Measurements from ENCODE around the gene ACSM6.
"Not testable (repeated sequence)": the region's sequence is repeated elsewhere in the genome, so short reads cannot be mapped to it uniquely, and the experiment has no call there.

Gene ACSM6

DNA sequence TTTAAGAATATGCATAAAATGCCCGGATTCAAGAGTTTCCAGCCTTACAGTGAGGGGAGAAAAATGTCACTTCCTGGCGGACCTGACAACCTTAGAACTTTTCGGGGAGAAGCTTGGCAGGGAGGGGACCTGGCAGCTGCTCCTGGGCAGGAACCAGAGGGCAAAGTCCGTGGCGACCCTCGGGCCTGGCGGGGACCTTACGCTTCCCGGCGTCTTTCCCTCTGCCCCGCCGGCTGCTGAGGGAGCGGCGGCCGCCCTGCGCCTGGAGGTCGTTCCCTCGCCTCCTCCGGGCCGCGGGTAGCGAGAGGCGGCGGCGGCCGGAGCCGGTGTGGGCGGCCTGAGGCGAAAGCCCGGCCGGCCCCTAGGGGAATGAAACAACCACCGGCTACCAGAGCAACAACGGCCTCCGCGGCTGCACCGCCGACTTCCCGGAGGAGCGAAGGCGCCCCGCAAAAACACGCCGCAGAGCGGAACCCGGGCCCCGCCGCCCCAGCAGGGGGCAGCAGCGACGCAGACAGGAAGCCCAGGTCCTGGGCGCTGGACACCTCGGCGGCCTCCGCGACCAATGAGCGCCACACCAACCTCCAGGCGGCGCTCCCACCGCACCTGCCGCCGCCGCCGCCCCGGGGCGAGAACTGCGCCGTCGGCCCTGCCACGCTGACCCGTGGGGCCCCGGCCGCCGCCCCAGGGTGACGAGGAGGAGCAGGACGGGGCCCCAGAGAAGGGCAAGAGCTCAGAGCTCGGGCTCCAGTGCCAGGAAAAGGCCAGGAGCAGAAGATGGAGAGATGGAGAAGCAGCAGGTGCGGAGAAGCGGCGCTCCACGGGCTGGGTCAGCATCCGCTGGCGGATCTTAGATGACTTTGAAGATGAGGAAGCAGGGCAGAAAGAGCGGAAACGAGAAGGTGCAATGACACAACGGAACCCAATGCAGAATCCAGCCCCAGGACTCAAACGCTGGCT lies 10.5 kb upstream of the ACSM6 start:
- H3K4me3 Mint-ChIP-seq: peak overlapping the region; percentile 85 to 92 (median 85)
- H3K4me1 Mint-ChIP-seq: no peaks in the 10 kb centered on the region
- H3K36me3 Mint-ChIP-seq (ENCODE audit: low read depth): no peaks in the 10 kb centered on the region
- TF ChIP-seq, protein P1, sequence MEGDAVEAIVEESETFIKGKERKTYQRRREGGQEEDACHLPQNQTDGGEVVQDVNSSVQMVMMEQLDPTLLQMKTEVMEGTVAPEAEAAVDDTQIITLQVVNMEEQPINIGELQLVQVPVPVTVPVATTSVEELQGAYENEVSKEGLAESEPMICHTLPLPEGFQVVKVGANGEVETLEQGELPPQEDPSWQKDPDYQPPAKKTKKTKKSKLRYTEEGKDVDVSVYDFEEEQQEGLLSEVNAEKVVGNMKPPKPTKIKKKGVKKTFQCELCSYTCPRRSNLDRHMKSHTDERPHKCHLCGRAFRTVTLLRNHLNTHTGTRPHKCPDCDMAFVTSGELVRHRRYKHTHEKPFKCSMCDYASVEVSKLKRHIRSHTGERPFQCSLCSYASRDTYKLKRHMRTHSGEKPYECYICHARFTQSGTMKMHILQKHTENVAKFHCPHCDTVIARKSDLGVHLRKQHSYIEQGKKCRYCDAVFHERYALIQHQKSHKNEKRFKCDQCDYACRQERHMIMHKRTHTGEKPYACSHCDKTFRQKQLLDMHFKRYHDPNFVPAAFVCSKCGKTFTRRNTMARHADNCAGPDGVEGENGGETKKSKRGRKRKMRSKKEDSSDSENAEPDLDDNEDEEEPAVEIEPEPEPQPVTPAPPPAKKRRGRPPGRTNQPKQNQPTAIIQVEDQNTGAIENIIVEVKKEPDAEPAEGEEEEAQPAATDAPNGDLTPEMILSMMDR (IDR thresholded peaks at IDR 0.05; ENCODE audit: unreplicated experiment in 3 of 3): peak; percentile 97 to 100 (median 98)
- H3K27ac Mint-ChIP-seq: peak overlapping the region; percentile 68 to 90 (median 84)
- peaks cover 13% of the 10 kb centered on the region for H3K27me3 Mint-ChIP-seq (ENCODE audit: low read depth)
- H3K9me3 Mint-ChIP-seq: no peaks in the 10 kb centered on the region

DNA sequence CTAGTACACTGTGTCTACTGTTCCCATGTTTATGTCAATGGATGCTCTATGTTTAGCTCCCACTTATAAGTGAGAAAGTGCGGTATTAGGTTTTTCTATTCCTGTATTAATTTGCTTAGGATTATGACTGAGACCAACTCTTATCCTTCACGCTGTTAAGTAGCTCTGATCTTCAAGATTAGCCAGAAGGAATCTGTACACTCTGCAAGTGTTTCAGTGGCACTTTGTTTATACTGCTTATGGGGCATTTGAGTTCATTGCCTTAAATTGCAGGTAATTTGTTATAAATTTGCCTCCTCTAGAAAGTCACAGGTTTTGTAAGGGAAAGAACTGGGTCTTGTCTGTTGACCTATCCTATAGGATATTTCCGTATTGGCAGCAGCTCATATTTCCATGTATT lies 6.4 kb upstream of the ACSM6 start:
- Mint-ChIP-seq H3K27me3 (ENCODE audit: low read depth) (peaks cover 14% of the 10 kb centered on the region), H3K4me1 (no peaks in the 10 kb centered on the region)

DNA sequence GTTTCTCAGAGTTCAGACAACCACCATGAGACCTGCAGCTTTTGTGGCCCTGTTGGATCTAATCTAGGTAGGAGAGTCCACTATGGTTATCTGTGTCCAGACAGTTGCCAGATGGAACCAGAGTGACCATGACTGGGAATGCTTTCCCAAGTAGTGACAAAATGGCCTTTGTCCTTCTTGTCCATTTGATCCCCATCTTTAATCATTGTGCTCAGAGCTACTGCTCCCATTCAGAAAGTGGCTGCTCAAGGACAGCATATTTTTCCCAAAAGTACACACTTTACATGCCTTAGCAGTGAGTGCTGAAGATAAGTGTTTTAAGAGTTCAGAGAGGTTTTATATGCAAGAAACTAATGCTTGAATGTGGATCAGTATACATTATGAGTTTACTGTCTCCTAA lies 5.4 kb upstream of the ACSM6 start:
- Mint-ChIP-seq H3K4me1 (no peaks in the 10 kb centered on the region), H3K27me3 (ENCODE audit: low read depth) (peaks cover 17% of the 10 kb centered on the region), H3K9me3 (no peaks in the 10 kb centered on the region), H3K36me3 (ENCODE audit: low read depth) (no peaks in the 10 kb centered on the region), H3K27ac (no peak overlapping the region), H3K4me3 (no peak overlapping the region)
- TF ChIP-seq, protein P1 (IDR thresholded peaks at IDR 0.05; ENCODE audit: unreplicated experiment in 3 of 3): no peak

More for the DNA sequence above, 6.4 kb upstream of the ACSM6 start:
- Mint-ChIP-seq H3K4me3 (peak overlapping the region in 1 of 3 experiments; percentile 4), H3K27ac (no peak overlapping the region), H3K9me3 (no peaks in the 10 kb centered on the region), H3K36me3 (ENCODE audit: low read depth) (no peaks in the 10 kb centered on the region)
- TF ChIP-seq, protein P1 (IDR thresholded peaks at IDR 0.05; ENCODE audit: unreplicated experiment in 3 of 3): no peak

DNA sequence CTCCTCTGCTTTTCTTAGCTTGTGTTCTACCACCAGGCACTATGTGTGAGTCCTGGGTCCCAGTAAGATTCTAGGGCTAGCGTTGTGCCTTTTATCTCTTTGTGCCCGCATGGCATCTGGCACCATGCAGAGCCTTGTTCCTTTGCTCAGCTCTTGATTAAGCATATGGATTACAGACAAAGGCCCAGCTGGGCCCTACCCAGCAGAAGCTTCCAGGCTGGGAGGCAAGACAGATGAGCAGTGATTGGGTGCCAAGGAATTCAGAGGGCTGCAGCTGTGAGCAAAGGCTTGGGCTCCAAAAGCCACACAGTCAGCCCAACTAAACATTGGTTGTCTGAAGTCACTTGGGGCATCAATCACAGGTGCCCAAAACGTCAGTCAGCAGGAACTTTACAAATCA lies 2.0 kb downstream of the ACSM6 start:
- H3K4me3 Mint-ChIP-seq: no peak overlapping the region
- no peak overlapping the region for H3K27ac Mint-ChIP-seq
- peaks cover 3% of the 10 kb centered on the region for H3K36me3 Mint-ChIP-seq (ENCODE audit: low read depth)
- H3K4me1 Mint-ChIP-seq: no peaks in the 10 kb centered on the region
- TF ChIP-seq, protein P1 (IDR thresholded peaks at IDR 0.05; ENCODE audit: unreplicated experiment in 3 of 3): no peak
- H3K9me3 Mint-ChIP-seq: peaks cover 8% of the 10 kb centered on the region
- peaks cover 4% of the 10 kb centered on the region for H3K27me3 Mint-ChIP-seq (ENCODE audit: low read depth)

DNA sequence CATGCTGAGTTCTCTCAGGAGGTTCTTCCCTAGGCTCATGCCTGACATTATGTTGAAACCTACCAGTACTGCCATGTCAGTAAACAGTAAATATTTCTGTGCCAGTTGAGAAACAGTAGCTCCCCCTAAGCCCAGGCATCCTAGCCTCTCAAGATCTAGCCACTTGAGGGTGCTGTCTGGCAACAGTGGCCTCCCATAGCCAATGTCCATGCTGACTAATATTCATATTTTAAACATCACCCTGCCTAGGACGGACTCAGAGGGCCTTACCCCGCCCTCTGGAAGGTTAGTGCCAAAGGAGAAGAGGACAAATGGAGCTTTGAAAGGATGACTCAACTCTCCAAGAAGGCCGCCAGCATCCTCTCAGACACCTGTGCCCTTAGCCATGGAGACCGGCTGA lies 7.7 kb downstream of the ACSM6 start:
- H3K36me3 Mint-ChIP-seq (ENCODE audit: low read depth): peaks cover 8% of the 10 kb centered on the region
- H3K4me1 Mint-ChIP-seq: no peaks in the 10 kb centered on the region
- no peak overlapping the region for H3K27ac Mint-ChIP-seq
- H3K27me3 Mint-ChIP-seq (ENCODE audit: low read depth): no peaks in the 10 kb centered on the region
- H3K4me3 Mint-ChIP-seq: no peak overlapping the region
- TF ChIP-seq, protein P1 (IDR thresholded peaks at IDR 0.05; ENCODE audit: unreplicated experiment in 3 of 3): no peak
- H3K9me3 Mint-ChIP-seq: peaks cover 8% of the 10 kb centered on the region

DNA sequence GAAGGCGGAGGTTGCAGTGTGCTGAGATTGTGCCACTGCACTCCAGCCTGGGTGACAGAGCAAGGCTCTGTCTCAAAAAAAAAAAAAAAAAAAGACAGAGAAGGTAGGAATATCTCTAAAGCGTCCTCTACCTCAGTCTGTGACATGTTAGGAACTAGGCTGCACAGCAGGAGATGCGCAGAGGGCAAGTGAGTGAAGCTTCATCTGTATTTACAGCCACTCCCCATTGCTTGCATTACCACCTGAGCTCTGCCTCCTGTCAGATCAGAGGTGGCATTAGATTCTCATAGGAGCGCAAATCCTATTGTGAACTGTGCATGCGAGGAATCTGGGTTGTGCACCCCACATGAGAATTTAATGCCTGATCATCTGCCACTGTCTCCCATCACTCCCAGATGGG lies 8.8 kb downstream of the ACSM6 start:
- not testable (repeated sequence) for H3K27ac Mint-ChIP-seq; H3K4me1 Mint-ChIP-seq; H3K27me3 Mint-ChIP-seq (ENCODE audit: low read depth); H3K36me3 Mint-ChIP-seq (ENCODE audit: low read depth); H3K9me3 Mint-ChIP-seq; H3K4me3 Mint-ChIP-seq
